ENCODE data around the gene PGLYRP3.

DNA sequence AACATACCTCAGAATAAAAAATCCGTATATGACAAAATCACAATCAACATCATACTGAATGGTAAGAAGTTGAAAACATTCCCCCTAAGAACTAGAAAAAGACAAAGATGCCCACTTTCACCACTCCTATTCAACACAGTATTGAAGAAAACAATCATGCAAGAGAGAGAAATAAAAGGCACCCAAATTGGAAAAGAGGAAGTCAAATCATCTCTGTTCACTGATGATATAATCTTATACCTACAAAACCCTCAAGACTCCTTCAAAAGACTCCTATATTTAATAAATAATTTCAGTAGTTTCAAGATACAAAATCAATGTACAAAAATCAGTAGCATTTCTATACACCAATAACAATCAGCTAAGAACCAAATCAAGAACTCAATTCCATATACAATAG lies 21.1 kb upstream of the PGLYRP3 start:
- TF ChIP-seq, protein P1, sequence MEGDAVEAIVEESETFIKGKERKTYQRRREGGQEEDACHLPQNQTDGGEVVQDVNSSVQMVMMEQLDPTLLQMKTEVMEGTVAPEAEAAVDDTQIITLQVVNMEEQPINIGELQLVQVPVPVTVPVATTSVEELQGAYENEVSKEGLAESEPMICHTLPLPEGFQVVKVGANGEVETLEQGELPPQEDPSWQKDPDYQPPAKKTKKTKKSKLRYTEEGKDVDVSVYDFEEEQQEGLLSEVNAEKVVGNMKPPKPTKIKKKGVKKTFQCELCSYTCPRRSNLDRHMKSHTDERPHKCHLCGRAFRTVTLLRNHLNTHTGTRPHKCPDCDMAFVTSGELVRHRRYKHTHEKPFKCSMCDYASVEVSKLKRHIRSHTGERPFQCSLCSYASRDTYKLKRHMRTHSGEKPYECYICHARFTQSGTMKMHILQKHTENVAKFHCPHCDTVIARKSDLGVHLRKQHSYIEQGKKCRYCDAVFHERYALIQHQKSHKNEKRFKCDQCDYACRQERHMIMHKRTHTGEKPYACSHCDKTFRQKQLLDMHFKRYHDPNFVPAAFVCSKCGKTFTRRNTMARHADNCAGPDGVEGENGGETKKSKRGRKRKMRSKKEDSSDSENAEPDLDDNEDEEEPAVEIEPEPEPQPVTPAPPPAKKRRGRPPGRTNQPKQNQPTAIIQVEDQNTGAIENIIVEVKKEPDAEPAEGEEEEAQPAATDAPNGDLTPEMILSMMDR (IDR thresholded peaks at IDR 0.05) = no peak
- TF ChIP-seq POLR2A (IDR thresholded peaks at IDR 0.05) = no peak

All from body of pancreas (tissue), 4 donors.